Chondrocyte (in vitro differentiated cells): ENCODE measurements around the gene SSR1. TPM values are rescaled to one million over a fixed set of nuclear protein-coding genes. Genes with fewer than 3 reads are reported as not detected.

Experiments
- DNase-seq: peaks from one replicate; pipeline ENCODE4 v3.0.0; 2021; ENCODE audit warnings: mixed read lengths, low spot score
- H3K27ac Mint-ChIP-seq: one replicate; pipeline ENCODE4 v1.8.0; 2021; ENCODE audit warnings: mild to moderate bottlenecking, moderate library complexity, mixed read lengths; ENCODE audit not compliant: unreplicated experiment
- H3K27me3 Mint-ChIP-seq: 2 replicates; pipeline ENCODE4 v1.8.0; 2021; ENCODE audit warnings: low read depth, mixed read lengths
- H3K36me3 Mint-ChIP-seq: 2 replicates; pipeline ENCODE4 v1.8.0; 2021; ENCODE audit warnings: low read depth, mixed read lengths
- H3K4me1 Mint-ChIP-seq: 2 replicates; pipeline ENCODE4 v1.8.0; 2021; ENCODE audit warnings: low read depth, mild to moderate bottlenecking, mixed read lengths
- H3K4me3 Mint-ChIP-seq: one replicate; pipeline ENCODE4 v1.8.0; 2021; ENCODE audit warnings: mild to moderate bottlenecking, moderate library complexity, mixed read lengths; ENCODE audit not compliant: unreplicated experiment
- H3K9me3 Mint-ChIP-seq: 2 replicates; pipeline ENCODE4 v1.8.0; 2021; ENCODE audit warnings: low read depth, mixed read lengths
- CTCF ChIP-seq: fragments of 200-600 bp; sonication (generic); IDR thresholded peaks from 2 replicates; pipeline ENCODE4 v1.5.0; 2021; ENCODE audit warnings: antibody characterized with exemption, mild to moderate bottlenecking, moderate library complexity
- total RNA-seq: library from RNA; stranded (reverse); gene quantifications from 3 replicates; pipeline ENCODE4 v1.2.1, GENCODE V29; 2021

The SSR1 gene
- total RNA-seq, 1 donor from 2014 or later: 236 TPM

GRCh38 chr6:7234547-7234946 lies 78.5 kb downstream of the SSR1 start:
- H3K36me3 Mint-ChIP-seq: peaks cover 23% of the 10 kb centered on the region
- peak; percentile 35 for DNase-seq
- H3K27ac Mint-ChIP-seq: no peak overlapping the region
- TF ChIP-seq CTCF: no peak
- H3K27me3 Mint-ChIP-seq: no peaks in the 10 kb centered on the region
- no peaks in the 10 kb centered on the region for H3K9me3 Mint-ChIP-seq
- H3K4me1 Mint-ChIP-seq: peaks cover 6% of the 10 kb centered on the region
- H3K4me3 Mint-ChIP-seq: no peak overlapping the region

- H3K36me3 Mint-ChIP-seq: peaks cover 30% of the 10 kb centered on the region
- peaks cover 3% of the 10 kb centered on the region for H3K4me1 Mint-ChIP-seq
- peak overlapping the region; percentile 51 for H3K27ac Mint-ChIP-seq
- peak; percentile 26 for DNase-seq
- no peak for TF ChIP-seq CTCF
- H3K9me3 Mint-ChIP-seq: no peaks in the 10 kb centered on the region
- H3K4me3 Mint-ChIP-seq: no peak overlapping the region
- H3K27me3 Mint-ChIP-seq: no peaks in the 10 kb centered on the region
Observed at GRCh38 chr6:7232351-7232750, 80.6 kb downstream of the SSR1 start.

GRCh38 chr6:7230956-7231713 lies 81.9 kb downstream of the SSR1 start:
- H3K4me1 Mint-ChIP-seq: peaks cover 3% of the 10 kb centered on the region
- H3K4me3 Mint-ChIP-seq: no peak overlapping the region
- DNase-seq: no peak
- H3K27ac Mint-ChIP-seq: no peak overlapping the region
- peaks cover 37% of the 10 kb centered on the region for H3K36me3 Mint-ChIP-seq
- H3K9me3 Mint-ChIP-seq: no peaks in the 10 kb centered on the region
- TF ChIP-seq CTCF: no peak
- no peaks in the 10 kb centered on the region for H3K27me3 Mint-ChIP-seq

GRCh38 chr6:7230327-7230691 lies 82.7 kb downstream of the SSR1 start:
- no peak for TF ChIP-seq CTCF
- peaks cover 35% of the 10 kb centered on the region for H3K36me3 Mint-ChIP-seq

GRCh38 chr6:7229376-7230326 lies 83.3 kb downstream of the SSR1 start:
- H3K4me3 Mint-ChIP-seq: no peak overlapping the region
- no peak overlapping the region for H3K27ac Mint-ChIP-seq
- no peak for TF ChIP-seq CTCF
- no peak for DNase-seq
- no peaks in the 10 kb centered on the region for H3K27me3 Mint-ChIP-seq
- no peaks in the 10 kb centered on the region for H3K9me3 Mint-ChIP-seq
- peaks cover 3% of the 10 kb centered on the region for H3K4me1 Mint-ChIP-seq
- peaks cover 32% of the 10 kb centered on the region for H3K36me3 Mint-ChIP-seq

More at GRCh38 chr6:7230327-7230691, 82.7 kb downstream of the SSR1 start:
- Mint-ChIP-seq H3K4me1 (peaks cover 3% of the 10 kb centered on the region), H3K9me3 (no peaks in the 10 kb centered on the region), H3K4me3 (no peak overlapping the region), H3K27ac (no peak overlapping the region), H3K27me3 (no peaks in the 10 kb centered on the region)
- DNase-seq: no peak
